NCI-H2171 (cell line): ENCODE measurements around the gene KIFBP.
"Not testable (repeated sequence)": the region's sequence is repeated elsewhere in the genome, so short reads cannot be mapped to it uniquely, and the experiment has no call there.

Experiments used
- DNase-seq: peaks from one replicate; lab custom pipeline; 2025; lab: John Stamatoyannopoulos, UW

KIFBP gene

DNA sequence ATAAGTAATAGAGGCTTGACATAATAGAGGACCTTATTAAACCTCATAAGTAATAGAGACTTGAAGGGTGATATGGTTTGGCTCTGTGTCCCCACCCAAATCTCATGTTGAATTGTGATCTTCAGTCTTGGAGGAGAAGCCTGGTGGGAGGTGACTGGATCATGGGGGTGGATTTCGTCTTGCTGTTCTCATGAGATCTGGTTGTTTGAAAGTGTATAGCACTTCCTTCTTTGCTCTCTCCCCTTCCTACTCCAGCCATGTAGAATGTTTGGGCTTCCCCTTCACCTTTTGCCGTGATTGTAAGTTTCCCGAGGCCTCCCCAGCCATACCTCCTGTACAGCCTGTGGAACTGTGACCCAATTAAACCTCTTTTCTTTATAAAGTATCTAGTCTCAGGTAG is 8.6 kb downstream of the KIFBP start:
- DNase-seq = no peak

DNA sequence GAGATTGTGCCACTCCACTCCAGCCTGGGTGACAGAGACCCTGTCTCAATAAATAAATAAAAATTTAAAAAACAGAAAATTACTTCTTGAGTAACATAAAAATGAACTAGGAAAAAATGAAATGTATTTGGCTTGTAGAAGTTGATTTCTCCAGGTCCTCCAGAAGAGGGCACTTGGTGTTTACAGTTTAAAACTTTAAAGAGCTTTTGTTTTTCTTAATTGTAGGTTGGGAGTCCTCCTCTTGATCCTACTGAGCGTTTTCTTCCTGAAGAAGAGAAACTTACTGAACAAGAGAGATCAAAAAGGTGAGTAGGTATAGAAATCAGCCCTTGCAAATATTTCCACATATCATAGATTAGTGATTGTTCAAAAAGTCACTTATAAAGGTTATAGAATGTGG is 16.2 kb downstream of the KIFBP start:
- no peak for DNase-seq

DNA sequence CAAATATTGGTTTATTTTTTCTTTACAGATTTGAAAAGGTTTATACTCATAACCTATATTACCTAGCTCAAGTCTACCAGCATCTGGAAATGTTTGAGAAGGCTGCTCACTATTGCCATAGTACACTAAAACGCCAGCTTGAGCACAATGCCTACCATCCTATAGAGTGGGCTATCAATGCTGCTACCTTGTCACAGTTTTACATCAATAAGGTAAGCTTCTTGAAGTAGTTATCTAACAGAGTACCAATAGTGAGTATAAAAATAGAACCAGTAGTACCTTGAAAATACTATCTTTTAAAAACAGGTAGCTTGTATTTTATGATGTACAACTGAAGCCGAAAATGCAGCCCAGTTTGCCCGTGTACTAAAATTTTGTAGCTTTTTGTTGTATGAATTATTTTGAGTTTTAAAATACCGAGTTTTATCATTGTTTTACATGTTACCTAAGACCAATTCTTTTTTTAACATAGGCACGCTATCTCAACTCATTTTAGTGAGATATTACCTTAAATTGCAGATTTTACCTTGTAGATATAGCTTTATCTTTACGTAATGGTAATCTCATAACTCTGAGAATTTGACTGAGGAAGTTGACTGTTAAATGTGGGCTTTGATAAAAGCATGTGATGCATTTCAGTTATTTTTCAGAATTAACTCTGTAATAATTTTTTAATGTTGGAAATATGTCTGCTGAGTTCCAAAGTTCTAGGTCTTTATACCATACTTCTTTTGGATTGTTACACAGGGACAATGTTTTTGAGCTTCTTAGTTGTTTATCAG is 17.3 kb downstream of the KIFBP start:
- no peak for DNase-seq

DNA sequence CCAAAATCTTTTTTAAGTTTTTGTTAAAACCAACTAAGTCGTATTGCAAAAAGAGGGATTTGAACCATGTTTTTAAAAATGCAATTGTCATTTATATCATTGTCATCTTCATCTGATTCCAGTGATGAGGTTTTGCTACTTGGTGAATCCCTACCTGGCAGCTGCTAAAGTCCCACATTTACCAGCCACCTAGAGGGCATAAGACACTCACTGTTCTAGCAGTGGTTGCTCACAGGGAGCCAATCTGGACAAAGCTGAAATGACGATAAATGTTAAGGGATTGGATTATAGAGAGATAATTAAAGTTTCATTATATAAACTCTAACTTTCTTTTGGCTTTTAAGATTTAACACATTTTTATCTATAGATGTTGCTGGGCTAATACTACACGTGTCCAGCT is 18.7 kb downstream of the KIFBP start:
- no peak for DNase-seq

DNA sequence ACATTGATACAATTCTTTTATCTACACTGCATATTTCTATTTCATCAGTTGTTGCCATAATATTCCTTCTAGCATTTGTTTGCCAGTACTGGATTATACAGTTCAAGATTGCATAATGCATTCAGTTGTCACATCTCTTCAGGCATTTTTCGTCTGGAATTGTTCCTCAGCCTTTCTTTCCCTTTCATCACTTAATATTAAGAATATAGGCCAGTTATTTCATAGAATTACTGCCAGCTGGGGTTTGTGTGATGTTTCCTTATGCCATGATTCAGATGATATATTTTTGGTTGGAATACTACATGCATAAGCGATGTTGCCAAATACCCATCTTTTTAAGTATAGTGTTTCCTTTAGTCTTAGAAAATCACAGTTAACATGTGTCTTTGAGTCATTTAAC is 20.8 kb downstream of the KIFBP start:
- no peak for DNase-seq

DNA sequence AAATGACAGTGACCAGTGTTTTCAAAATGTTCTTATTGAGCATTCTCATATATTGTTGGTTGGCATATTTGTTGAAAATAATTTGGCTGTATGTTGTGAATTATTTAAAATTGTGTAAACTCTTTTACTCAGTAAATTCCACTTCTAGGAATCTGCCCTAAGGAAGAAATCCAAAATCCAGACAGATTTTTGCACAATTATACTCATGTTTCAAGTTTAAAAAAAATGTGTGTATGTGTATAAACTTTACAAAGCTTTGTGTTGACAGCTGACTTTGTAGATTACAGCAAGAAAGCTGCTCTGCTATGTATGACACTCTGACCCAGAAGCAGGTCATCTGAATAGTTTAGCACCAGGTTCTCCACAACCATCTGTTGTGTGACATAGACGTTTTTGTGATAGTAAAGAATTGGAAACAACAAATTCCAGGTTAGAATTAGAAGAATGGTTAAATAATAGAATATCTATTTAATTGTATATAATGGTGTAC is 21.6 kb downstream of the KIFBP start:
- no peak for DNase-seq

DNA sequence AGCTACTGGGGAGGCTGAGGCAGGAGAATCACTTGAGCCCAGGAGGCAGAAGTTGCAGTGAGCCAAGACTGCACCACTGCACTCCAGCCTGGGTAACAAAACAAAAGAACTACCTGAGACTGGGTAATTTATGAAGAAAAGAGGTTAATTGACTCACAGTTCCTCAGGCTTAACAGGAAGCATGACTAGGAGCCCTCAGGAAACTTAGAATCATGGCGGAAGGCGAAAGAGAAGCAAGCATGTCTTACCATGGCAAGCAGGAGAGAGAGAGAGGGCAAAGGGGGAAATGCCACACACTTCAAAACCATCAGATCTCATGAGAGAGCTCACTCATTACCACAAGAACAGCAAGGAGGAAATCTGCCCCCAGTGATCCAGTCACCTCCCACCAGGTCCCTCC is 24.2 kb downstream of the KIFBP start:
- not testable (repeated sequence) for DNase-seq

DNA sequence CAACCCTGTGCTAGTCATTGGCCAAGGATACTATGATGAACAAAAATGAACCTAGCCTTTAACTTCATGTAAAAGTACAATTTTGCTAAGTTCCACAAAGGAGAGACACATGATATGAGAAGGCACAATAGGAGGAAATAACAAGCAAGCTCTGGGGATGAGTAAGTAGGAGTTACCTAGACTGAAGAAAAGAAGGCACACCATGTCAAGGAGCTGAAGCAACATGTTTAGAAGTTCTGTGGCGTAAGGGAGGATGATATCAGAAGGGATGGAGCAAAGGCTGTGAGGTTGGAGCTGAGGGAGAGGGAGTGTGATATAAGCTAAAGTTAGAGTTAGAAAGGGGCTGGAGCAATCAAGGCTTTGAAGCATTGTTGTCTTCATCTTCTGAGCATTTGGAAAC is 25.6 kb downstream of the KIFBP start:
- no peak for DNase-seq

DNA sequence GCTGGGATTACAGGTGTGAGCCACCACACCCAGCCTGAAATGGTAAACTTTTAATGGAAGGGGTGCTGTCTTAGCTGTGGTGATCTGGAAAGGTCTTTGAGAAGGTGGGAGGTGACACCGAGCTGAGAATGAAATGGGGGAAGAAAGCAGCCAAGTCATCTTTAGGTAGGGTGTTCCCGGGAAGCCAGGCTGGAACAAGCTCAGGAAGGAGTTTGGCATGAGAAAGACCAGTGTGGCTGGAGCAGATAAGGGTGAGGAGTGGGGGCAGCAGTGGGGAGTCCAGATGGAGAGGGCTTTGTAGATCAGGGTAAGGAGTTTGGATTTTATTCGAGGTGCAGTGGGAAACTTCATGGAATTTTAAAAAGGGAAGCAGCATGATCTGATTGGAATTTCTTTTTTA is 30.0 kb downstream of the KIFBP start:
- no peak for DNase-seq

DNA sequence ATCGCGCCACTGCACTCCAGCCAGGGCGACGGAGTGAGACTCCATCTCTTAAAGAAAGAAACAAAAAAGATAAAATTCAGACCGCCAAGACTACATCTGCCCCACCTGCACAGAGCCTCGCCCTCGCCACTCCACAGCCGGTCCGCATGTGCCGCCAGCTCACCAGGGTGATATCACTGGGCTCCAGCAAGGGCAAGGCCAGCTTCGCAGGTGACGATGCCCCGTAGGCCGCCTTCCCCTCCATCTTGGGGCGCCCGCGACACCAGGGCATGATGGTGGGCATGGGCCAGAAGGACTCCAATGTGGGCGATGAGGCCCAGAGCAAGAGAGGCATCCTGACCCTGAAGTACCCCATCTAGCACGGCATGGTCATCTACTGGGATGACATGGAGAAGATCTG is 34.0 kb downstream of the KIFBP start:
- DNase-seq = no peak

DNA sequence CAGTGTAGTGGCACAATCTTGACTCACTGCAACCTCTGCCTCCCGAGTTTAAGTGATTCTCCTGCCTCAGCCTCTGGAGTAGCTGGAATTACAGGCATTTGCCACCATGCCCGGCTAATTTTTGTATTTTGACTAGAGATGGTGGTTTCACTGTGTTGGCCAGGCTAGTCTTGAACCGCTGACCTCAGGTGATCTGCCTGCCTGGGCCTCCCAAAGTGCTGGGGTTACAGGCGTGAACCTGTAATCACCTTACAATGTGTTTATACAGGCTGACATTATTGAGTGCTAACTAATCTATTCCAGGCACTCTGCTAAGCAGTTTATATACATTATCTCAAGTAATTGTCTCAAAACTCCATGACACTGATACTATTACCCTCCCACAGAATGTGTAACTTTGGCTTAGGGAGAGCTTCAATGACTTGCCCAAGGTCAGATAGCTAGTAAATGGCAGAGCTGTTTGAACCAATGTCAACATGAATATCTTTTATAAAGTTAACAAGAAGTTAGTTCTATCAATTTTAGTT is 36.8 kb downstream of the KIFBP start:
- no peak for DNase-seq

DNA sequence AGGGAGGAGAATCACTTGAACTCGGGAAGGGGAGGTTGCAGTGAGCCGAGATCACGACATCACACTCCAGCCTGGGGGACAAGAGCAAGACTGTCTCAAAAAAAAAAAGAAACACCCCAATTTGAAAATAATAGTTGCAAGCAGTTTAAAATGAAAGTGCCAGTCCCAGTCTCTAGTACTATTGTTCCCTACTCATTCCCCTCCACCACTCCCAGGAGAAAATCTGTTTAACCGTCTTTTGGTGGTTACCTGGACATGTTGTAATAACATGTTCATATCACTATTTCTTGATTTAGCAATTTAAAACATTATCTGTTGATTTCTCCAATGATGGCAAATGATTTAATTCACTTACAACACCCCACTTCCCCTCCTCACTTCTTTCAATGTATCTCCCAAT is 44.7 kb downstream of the KIFBP start:
- no peak for DNase-seq

DNA sequence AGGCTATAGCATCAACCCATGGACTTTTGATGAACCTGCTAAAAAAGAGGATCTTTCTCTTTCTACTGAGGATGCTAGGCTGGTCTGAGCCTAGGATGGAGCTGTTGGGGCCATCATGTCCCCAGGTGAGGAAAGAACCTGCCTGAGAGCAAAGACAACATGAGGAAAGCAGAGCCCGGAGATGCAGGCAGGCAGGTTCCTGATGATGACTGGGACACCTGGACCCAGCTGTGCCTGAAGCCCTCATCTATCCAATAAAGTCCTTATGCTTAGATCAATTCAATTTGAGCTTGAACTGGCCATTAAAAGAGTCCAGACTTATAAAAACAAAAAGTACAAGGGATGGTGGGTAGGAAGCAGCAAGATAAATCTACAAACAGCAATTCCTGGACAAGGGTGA is 48.9 kb downstream of the KIFBP start:
- DNase-seq = no peak

DNA sequence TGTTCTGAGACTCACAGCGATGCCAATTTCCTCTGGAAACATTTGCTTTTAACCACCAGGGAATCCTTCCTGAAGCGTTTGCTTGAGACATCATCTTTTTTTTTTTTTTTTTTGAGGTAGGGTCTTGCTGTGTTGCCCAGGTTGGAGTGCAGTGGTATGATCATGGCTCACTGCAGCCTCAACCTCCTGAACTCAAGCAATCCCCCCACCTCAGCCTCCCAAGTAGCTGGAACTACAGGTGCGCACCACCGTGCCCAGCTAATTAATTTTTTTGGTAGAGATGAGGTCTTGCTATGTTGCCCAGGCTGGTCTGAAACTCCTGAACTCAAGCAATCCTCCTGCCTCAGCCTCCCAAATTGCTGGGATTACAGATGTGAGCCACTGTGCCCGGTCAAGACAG is 52.3 kb downstream of the KIFBP start:
- DNase-seq = not testable (repeated sequence)

DNA sequence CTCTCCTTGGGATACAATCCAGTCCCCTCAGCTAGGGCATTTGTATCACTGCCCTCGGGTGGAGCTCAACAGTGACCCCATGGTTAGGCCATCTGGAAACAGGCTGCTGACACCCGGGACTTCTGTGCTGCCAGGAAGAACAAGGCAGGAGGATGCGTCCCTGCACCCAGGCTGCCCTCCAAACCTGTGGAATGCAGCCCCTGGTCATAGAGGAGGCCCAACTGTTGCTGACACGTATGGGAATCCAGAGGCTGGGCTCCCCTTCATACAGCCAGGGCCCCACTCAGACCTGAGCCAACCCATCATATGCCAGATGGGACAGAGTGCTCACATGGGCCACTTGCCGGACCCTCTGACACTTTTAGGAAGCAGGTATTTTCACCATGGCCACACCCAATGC is 53.8 kb downstream of the KIFBP start:
- DNase-seq = no peak

DNA sequence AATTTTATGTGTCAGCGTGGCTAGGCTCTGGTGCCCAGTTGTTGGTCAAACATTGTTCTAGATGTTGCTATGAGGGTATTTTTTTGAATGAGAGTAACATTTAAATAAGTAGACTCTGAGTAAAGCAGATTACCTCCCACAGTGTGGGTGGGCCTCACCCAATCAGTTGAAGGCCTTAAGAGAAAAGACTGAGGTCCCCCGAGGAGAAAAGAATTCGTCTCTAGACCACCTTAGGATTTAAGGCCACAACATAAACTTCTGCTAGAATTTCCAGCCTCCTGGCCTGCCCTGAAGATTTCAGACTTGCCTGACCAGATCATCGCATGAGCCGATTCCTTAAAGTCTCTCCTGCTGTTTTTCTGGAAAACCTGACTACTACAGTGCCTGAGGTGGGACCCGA is 54.2 kb downstream of the KIFBP start:
- DNase-seq = no peak

DNA sequence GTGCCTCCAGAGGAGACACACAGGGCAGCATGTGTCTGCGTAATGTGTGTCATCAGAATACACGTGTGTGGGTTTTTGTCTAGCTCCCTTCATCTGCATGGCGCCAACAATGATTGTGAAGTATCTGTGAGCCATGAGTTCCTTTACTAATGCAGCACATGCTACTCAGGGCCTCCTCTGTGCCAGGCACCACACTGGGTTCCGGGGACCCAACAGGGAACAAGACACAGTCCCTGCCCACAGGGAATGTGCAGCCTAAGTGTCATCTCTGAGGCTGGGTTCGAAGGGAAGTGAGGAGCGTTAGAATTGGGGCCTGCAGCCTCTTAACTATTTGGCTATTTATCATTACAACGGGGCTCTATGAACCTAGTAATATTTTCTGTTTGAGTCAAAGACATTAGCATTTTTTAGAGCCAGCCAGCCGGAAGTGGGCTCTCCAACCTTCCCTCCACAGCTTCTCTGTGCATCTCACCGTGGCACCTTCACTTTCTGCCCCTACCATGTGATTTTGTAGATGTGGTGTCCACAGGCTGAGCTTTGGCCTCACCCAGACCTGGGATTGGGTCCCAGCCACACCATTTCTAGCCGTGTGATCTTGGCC is 55.4 kb downstream of the KIFBP start:
- no peak for DNase-seq

DNA sequence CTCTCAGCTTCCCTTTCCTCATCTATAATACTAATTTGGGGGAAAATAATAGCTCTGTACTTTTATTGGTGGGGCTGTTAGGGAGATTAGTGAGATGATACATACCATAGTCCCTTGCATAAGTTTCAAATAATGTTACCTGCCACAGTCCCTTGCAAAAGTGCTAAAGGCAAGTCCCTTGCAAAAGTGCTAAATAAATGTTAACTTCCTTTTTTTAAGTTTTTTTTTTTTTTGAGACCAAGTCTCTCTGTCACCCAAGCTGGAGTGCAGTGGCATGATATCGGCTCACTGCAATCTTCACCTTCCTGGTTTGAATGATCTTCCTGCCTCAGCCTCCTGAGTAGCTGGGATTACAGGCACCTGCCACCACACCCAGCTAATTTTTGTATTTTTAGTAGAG is 55.9 kb downstream of the KIFBP start:
- DNase-seq = no peak

DNA sequence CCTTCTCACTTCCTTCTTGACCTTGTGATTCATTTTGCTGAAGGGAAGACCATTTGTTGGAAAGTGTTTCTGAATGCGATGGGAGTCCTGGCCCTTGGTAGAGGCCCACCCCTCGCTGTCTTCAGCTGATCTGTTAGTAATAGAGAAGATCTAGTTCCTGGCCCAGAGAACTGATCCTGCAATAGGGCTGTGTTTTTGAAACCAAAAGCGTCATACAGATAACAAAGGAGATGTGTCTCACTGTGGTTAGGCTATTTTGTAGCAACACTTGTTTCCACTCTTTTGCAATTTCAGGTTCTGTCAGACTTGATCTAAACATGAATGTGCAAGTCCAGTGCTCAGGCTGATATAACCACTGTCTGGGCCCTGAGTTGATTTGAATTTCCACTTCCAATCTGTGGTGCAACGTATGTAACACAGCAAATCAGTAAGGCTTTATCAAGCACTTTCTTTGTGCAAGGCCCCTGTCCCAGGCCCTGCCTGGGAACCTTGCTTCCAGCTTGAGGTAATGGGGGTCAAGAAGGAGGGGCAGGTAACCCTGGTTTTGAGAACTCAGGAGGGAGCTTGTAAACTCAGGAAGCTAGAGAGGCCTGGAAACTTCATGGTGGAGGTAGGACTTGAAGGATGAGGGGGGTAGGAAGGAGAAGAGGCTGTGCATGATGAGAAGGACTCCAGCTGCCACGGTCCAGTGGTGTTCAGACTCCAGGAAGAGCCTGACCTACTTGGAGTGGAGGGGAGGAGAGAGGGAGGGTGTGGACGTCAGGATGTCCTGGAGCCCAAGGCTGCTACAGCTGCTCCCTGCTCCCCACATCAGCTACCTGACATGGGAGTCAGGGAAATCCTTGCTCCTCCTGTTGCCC is 57.1 kb downstream of the KIFBP start:
- DNase-seq = no peak

DNA sequence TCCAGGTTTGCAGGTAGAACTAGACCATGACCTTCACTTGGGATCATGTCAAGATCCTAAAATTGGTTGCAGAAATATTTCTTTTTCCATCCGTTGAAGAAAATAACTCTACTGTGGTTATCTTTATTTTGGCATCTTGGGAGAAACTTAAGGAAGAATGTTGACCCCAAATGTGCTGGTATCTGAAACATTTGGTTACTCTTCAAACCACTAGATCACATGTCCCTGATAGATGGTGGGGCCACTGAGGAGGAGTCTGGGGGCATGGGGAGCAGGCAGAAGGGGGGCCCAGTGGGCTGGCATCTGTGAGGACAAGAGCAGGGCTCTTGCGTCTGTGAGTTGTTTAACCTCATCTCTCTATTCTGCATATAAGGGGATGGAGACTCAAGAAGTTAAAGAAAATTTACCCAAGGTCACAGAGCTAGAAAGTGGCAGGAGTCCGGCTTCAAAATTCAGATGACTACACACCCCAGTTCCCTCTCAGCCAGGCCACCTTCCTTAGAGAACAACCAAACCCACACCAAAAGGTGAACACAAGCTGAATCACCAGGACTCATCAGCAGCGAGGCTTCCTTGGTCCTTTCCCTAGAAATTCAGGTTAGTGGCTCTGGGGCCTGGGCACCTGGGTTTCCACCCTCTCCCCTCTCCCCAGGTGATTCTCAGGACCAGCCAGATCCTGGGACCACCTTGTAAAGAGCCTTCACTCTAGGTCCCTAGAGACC is 58.7 kb downstream of the KIFBP start:
- DNase-seq = no peak

DNA sequence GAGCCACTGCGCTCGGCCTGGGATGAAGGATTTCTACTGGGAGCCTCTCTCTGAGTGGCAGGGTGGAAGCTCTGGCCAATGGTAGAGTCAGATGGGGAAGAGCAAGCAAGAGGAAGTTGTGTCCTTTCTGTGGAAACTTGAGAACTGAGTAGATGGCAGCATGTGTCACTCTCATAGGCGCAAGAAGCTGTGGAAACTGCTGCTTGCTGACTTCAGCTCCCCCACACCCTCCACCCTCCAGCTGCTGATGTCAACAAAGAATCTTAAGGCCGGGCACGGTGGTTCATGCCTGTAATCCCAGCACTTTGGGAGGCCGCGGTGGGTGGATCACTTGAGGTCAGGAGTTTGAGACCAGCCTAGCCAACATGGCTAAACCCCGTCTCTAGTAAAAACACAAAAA is 59.5 kb downstream of the KIFBP start:
- no peak for DNase-seq

DNA sequence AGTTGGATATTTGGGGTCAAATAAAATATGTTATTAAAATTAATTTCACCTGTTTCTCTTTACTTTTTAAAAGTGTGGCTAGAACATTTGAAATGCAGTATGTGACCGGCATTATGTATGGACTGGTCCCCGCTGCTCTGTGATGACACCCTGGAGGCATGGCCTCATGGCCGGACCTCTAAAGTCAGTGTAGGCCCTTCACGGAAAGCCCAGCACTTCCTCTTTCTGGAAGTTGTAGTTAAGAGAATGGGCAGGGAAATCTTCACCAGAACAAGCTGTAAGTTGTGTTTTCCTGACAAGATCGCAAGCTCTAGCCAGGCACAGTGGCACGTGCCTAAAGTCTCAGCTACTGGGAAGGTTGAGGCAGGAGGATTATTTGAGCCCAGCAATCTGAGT is 61.0 kb downstream of the KIFBP start:
- no peak for DNase-seq
